Measurements from ENCODE around the gene POLD4. TPM values are rescaled to one million over a fixed set of nuclear protein-coding genes. Genes with fewer than 3 reads are reported as not detected.

Gene POLD4
- total and polyA plus RNA-seq, 12 donors: 30.4 to 214 (median 43.5) TPM

DNA sequence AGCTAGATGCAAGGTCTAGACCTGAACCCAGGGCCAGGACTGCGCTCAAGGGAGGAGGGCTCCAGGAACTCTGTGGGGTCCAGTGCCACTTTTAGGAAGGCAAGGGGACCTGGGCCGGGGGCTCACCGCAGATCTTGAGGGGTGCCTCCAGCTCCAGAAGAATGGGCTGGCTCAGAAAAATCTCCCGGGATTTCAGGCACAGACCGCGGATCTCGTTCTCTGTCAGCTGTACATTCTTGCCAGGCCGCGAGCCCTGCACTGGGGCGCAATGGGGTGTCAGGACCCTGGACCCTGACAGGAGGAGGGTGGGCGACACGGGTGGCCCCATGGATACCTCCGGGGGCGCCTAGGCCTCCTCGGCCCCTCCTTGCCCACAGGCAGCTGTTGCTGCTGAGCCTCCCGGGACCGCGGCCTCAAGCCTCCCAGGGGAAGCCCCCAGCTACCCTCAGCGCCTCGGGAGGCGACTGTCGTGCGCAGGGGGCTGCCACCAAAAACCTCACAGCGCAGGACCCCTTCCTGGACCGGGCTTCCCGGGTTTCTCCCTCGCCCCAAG is 47.7 kb upstream of the POLD4 start:
- no peak for DNase-seq
- peaks cover 0 to 86% (median 54%) of the 10 kb centered on the region in 9 donors for H3K4me1 ChIP-seq
- intact Hi-C loops (cut with DNase I): loop anchor here in 8 of 10 donors (1.0 to 5.0 kb wide), 5 partner anchors 66 to 106 kb away; partner anchors contain the start of genes TMEM134 (in 6 of the 8), CDK2AP2 (in 4 of the 8), PITPNM1 (in 4 of the 8) and AIP (in 1 of the 8)
- no peaks in the 10 kb centered on the region for H3K27me3 ChIP-seq
- no peaks in the 10 kb centered on the region for H3K9me3 ChIP-seq
- TF ChIP-seq, protein P1, sequence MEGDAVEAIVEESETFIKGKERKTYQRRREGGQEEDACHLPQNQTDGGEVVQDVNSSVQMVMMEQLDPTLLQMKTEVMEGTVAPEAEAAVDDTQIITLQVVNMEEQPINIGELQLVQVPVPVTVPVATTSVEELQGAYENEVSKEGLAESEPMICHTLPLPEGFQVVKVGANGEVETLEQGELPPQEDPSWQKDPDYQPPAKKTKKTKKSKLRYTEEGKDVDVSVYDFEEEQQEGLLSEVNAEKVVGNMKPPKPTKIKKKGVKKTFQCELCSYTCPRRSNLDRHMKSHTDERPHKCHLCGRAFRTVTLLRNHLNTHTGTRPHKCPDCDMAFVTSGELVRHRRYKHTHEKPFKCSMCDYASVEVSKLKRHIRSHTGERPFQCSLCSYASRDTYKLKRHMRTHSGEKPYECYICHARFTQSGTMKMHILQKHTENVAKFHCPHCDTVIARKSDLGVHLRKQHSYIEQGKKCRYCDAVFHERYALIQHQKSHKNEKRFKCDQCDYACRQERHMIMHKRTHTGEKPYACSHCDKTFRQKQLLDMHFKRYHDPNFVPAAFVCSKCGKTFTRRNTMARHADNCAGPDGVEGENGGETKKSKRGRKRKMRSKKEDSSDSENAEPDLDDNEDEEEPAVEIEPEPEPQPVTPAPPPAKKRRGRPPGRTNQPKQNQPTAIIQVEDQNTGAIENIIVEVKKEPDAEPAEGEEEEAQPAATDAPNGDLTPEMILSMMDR (IDR thresholded peaks at IDR 0.05): no peak
- WGBS, 2 donors: 4 to 5% methylated on average over 27 of the region's 27 CpGs
- H3K36me3 ChIP-seq: peaks cover 0 to 47% (median 26%) of the 10 kb centered on the region in 9 donors
- peak in 7 of 8 donors; percentile 0 to 18 (median 1) for ATAC-seq
- peak overlapping the region; percentile 68 to 99 (median 96) for H3K4me3 ChIP-seq
- peak overlapping the region; percentile 89 to 99 (median 97) for H3K27ac ChIP-seq

DNA sequence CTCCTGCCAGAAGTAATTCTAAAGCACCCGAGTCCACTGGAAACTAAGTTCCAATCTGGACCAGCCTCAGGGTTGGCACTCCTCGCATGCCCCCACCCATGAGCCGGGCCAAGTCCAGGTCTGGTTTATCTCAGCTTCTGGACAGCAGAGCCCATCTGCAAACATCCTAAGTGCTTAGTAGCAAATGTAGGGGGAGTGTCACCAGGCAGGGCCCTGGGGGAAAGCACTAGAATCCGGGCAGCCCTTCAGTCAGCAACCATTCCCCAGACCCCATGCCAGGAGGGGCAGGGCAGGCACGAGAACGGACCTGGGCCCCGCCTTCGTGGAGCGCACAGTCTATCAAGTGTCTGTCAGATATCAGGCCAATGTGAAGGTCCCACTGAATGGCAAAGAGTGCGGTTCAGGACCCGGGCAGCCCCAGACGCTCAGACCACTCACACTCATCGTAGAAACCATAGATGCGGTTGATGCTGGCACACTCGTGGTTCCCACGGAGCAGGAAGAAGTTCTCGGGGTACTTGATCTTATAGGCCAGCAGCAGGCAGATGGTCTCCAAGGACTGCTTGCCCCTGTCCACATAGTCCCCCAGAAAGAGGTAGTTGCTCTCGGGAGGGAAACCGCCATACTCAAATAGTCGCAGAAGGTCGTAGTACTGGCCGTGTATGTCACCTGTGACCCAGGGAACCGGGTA is 47.0 kb upstream of the POLD4 start:
- ATAC-seq: peak in 5 of 8 donors; percentile 4 to 36 (median 6)
- DNase-seq: no peak
- H3K36me3 ChIP-seq: peaks cover 0 to 53% (median 26%) of the 10 kb centered on the region in 9 donors
- H3K27ac ChIP-seq: peak overlapping the region in 9 of 10 donors; percentile 94 to 99 (median 97)
- no peaks in the 10 kb centered on the region for H3K9me3 ChIP-seq
- H3K4me1 ChIP-seq: peaks cover 0 to 80% (median 54%) of the 10 kb centered on the region in 9 donors
- TF ChIP-seq, protein P1 (IDR thresholded peaks at IDR 0.05): no peak
- H3K27me3 ChIP-seq: no peaks in the 10 kb centered on the region
- 35 to 37% methylated on average over 23 of the region's 23 CpGs for WGBS, 2 donors
- peak overlapping the region; percentile 68 to 99 (median 96) for H3K4me3 ChIP-seq
- intact Hi-C loops (cut with DNase I): loop anchor here in 8 of 10 donors (2.0 to 5.0 kb wide), 4 partner anchors 67 to 107 kb away; partner anchors contain the start of genes TMEM134 (in 6 of the 8), CDK2AP2 (in 4 of the 8), PITPNM1 (in 4 of the 8) and AIP (in 1 of the 8)

DNA sequence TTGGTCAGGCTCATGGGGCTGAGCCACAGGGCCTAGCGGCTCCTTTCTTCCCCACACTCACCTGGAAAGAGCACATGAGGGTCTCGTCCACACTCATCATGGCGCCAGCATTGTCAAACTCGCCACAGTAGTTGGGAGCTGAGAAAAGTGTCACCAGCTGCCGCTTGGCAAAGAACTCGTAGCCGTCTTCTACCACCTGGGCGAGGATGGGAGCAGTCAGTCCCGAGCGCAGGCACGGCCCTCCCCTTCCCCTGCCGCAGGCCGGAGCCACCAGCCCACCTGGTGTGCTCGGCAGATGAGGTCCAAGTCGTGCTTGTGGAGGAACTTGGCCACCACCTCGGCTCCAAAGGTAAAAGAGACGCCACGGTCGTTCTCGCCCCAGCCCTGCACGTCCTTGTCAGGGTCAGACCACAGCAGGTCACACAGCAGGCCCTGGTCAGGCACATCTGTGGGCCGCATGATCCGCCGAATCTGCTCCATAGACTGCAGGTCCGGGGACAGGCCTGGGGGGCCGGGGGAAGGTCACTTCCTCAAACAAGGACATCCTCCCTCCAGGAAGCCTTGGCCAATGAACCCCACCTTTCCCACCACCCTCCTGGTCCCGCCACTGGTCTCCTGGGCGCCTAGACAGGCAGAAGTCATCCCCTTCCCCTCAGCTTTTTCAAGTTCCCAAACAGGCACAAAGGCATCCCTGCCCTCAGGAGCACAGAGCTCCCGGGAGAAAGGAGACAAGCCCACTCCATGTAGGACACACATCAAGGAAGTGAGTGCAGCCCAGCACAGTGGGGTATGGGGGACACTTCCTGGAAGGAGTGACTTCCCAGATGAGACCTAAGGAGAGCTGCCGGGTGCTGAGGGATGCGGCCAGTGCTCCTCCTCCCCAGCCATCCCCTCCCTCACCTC is 45.6 kb upstream of the POLD4 start:
- intact Hi-C loops (cut with DNase I): loop anchor here in 1 of 10 donors (10.0 kb wide), 1 partner anchor 106 kb away; the partner anchor contains the start of genes CDK2AP2 and PITPNM1
- Histone ChIP-seq H3K4me1 (peaks cover 0 to 66% (median 52%) of the 10 kb centered on the region in 9 donors), H3K36me3 (peaks cover 0 to 58% (median 26%) of the 10 kb centered on the region in 9 donors), H3K9me3 (no peaks in the 10 kb centered on the region), H3K4me3 (no peak overlapping the region), H3K27ac (peak overlapping the region in 2 of 10 donors; percentile 26 to 31), H3K27me3 (no peaks in the 10 kb centered on the region)
- ATAC-seq (no peak), DNase-seq (no peak)
- TF ChIP-seq, protein P1 (IDR thresholded peaks at IDR 0.05): no peak
- WGBS, 2 donors: 85% methylated on average over 31 of the region's 31 CpGs
